Fibroblast of lung (primary cell): ENCODE measurements around the gene SYVN1.

Experiments used
- CTCF ChIP-seq, 2 donors: IDR thresholded peaks in 1 of 2; conservative IDR thresholded peaks in 1 of 2; 1 replicate in 1 of 2; 2 replicates in 1 of 2; pipeline ENCODE4 v1.5.1; 2011 to 2012; ENCODE audit warnings: low read length in 2 of 2, control low read depth in 1 of 2, inconsistent platforms in 1 of 2, low read depth in 1 of 2, mild to moderate bottlenecking in 1 of 2
- EZH2 ChIP-seq: IDR thresholded peaks from 2 replicates; pipeline ENCODE4 v1.5.1; 2012; ENCODE audit warnings: low read length, control low read depth, mild to moderate bottlenecking; ENCODE audit errors: missing control alignments

- no peak for TF ChIP-seq CTCF (conservative IDR thresholded peaks at IDR 0.05 in 1 of 2, IDR thresholded peaks at IDR 0.05 in 1 of 2; ENCODE audit: low read depth in 1 of 2, low read length in 2 of 2)
- no peak for TF ChIP-seq EZH2
These were observed 21.9 kb upstream of the SYVN1 start for GRCh38 chr11:65156256-65156655.
